GM19395 (cell line): ENCODE data around the gene PRM2.

ENCODE experiments used
- ATAC-seq: cut with Tn5 transposase; IDR thresholded peaks from one replicate; pipeline ENCODE4 v1.9.1; 2021; ENCODE audit warnings: mild to moderate bottlenecking, moderate library complexity; ENCODE audit not compliant: unreplicated experiment

The PRM2 gene

DNA sequence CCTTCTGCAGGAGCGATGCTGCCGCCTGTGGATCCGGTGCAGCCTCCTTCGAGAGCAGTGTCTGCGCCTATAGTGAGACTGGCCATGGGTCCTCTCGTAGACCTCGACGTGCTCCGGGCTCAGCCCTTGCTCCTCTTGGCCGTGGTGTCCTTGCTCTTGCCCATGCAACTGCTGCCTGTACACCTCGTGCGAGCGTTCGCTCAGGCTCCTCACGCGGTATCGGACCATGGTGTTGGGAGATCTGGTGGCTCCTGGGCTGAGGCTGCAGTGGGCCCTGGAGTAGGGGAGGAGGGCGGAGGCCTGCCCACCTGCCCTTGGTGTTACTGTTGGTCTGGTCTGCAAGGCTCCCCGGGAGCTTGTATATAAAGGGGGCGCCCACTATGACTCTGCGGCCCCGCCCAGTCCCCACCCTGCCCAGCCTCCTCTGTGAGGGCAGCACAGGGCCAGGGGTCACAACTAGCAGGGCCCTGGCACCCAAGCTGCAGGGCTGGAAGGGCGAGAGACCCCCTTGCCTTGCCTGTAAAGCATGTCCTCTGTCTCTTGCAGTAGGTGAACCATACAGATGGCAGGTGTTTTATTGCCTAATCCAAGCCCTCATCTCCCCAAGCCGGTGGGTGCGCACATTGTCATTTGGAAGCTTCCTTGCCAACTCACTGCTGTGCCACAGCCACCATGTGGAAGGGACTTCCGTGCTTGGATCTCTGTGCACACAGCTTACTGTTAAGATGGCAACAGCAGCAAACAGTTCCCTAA lies at the start of gene PRM2:
TSS of gene PRM2 (minus strand) at position 338 of the 753 bp plus-strand sequence. CDS start at position 228, 110 bp downstream.
- ATAC-seq, result no peak

- no peak for ATAC-seq
Measured at GRCh38 chr16:11325404-11326083, 49.3 kb upstream of the PRM2 start.

GRCh38 chr16:11323551-11324336 lies 47.5 kb upstream of the PRM2 start:
- no peak for ATAC-seq

DNA sequence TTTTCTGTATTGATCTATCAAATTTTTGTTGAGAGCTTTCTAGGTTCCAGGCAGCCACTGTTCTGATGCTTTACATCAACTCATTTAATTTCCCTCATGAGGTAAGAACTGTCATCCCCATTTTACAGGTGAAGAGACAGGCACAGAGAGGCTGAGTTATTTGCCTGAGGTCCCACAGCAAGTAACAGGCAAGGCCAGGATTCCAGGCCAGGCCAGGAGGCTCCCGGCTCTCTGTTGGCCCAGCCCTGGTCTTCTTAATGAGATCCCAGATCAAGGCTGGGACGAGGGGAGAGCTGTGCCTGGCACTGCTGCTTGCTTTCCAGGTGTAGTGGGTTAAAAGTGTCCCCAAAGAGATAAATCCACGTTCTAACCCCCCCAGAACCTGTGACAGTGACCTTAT lies 46.5 kb upstream of the PRM2 start:
- no peak for ATAC-seq

- no peak for ATAC-seq
Measured at GRCh38 chr16:11321662-11322061, 45.4 kb upstream of the PRM2 start.

- no peak for ATAC-seq
Measured at GRCh38 chr16:11320170-11320569, 43.9 kb upstream of the PRM2 start.

GRCh38 chr16:11319529-11320146 lies 43.4 kb upstream of the PRM2 start:
- no peak for ATAC-seq

DNA sequence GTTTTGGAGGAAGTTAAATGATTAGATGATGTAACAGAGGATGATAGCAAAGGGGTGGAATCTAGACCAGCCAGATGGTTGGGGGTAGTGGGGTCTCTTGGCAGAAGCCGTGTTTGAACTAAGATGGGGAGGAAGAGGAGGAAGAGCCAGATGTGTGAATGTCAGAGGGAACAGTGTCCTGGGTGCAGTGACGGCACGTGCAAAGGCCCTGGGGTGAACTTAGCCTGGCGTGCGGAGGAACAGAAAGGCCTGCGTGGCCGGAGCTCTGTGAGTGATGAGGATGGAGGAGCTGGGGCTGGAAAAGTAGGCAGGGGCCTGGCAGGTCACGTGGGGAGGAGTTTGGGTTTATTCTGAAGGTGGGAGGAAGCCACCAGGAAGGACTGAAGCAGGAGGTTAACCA lies 42.5 kb upstream of the PRM2 start:
- ATAC-seq, result no peak

DNA sequence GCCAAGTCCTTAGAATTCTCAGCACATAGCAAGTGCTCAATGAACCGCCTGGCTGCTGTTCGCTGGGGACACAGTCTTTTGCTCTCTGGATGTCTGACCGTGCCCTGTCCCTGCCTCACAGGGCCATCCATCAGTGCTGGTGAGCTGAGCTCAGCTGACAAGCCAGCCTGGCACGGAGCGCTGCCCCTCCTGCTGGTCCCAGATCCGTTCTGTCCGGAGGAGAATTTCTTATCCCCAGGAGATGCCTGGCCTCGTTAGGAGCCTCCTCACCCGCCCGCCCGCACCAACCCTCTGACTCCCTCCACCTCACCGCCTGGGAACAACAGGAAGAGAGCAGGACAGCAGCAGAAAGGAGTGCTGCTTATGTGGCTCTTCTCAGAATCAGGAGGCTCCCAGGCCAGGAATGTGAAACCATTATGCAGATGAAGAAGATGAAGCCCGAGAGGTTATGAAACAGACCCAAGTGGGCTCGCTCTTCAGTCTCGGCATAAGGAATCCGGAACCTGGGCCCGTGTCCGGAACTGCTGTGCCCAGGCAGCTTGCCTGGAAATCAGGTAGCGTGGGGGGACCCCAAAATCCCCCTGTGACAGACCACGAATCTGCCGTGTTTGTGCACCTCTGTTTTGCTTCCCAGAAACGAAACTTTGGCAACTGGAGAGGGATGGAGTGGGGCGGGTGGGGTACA lies 40.2 kb upstream of the PRM2 start:
- no peak for ATAC-seq

DNA sequence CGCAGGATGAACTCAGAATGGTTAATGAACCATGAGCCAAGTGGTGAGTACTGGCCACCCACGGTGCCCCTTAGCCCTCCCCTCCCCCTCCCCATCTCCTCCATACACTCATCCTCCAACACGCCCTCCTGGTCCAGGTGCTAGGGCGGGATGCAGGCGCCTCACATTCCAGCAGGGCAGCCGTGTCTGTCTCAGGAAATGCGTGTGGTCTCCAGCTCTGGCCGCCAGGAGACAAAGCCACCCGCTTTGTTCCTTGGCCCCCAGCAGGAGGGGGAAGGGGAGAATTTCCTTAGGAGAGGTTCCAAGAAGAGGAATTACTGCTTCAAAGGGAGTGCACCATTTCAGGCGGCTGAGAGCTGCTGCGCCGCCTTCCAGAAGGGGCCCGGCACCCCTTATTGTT lies 39.2 kb upstream of the PRM2 start:
- ATAC-seq, result no peak

DNA sequence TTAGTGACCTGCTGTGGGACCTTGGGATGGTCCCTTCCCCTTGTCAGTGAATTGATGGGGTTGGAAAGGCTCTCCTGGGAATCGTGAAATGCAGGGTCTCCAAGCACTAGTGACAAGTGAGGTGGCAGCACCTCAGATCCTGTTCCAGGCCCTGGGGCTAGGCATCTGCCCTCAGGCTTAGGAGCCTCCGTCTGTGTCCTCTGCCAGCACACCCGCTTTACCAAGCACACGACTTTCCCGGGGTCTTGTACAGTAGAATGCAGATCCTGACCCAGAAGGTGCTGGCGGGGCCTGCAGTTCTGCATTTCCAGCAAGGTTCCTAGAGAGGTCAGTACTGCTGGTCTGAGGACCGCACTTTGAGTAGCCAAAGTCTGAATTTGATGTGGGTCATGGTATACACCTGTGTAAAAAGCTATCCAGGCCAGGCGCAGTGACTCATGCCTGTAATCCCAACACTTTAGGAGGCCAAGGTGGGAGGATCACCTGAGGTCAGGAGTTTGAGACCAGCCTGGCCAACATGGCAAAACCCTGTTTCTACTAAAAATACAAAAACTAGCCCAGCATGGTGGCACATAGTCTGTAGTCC lies 38.1 kb upstream of the PRM2 start:
- ATAC-seq, result no peak

DNA sequence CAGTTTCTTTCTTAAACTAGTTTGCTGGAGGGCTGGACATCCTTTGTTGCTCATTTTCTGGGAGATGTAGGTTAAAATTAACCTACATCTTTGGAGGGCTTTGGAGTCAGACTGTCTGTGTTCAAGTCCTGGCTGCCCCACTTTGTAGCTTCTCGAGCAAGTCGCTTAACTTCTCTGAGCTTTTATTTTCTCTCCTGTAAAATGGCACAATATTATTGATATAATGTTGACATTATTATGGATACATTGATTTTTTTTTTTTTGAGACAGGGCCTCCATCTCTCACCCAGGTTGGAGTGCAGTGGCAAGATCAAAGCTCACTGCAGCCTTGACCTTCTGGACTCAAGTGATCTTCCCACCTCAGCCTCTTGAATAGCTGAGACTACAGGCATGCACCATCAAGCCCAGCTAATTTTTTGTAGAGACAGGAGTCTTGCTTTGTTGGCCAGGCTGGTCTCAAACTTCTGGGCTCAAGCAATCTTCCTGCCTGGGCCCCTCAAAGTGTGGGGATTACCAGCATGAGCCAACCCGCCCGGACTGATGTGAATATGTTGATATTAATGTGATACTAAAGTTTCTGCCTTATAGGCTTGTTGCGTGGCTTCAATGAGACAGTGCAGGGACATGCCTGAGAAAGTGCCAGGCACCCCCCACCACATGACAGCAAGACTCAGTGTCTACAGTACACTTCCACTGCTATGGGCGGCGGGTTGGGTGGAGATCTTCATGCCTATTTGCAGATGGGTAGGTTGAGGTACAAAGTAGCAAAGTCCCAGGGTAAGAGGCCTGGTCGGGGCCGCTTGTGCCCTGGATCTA lies 37.4 kb upstream of the PRM2 start:
- ATAC-seq, result no peak

DNA sequence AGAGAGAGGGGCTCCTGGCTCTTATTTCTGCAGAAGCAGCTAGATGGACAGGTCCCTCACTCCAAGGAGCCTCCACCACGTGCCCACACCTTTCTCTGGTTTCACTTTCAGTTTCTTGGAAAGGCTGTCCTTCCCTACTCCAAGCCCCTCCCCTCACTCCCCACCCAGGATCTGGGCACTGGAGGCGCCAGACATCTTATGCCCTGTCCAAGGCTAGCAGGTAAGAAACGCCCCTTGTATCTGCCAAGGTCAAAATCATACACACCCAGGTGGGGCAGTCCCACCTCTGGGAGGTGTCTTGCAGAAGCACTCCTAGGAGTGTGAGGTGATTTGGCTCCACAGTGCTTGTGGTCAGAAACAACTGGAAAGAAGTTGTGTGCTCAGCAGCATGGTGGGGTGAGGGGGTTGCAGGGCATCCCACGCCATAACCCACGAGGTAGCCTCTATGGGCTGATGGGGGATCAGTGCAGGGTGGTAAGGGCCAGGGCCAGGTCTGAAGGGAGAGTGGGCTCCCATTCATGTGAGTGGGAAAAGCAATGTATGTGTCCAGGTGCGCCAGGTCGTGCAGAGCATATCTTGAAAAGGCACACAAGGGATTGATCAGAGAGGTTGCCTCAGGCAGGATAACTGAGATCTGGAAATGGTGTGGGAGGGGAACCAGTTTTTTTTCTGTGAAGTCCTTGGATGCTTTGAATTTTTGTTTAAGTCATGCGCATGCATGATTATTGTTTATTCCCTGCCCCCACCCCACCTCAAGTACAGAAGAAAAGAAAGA lies 36.6 kb upstream of the PRM2 start:
- no peak for ATAC-seq

DNA sequence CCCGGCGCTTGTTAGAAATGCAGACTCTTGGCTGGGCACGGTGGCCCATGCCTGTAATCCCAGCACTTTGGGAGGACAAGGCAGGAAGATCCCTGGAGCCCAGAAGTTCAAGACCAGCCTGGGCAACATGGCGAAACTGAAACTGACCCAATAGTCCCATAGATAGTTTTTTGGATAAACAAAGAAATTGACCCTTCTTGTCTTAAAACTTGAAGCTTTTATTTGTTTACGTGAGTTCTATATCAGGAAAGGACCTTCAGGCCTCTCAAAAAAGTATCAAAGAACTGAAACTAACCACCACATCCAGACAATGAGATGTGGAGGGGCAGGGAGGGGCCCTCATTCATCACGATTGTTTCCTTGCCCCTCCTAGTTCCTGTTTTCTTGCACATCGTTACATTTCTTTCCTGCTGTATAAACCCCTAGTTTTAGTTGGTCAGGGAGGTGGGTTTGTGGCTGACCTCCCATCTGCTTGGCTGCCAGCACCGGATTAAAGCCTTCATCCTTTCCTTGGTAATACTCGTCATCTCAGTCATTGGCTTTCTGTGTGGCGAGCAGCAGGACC lies 34.8 kb upstream of the PRM2 start:
- no peak for ATAC-seq

DNA sequence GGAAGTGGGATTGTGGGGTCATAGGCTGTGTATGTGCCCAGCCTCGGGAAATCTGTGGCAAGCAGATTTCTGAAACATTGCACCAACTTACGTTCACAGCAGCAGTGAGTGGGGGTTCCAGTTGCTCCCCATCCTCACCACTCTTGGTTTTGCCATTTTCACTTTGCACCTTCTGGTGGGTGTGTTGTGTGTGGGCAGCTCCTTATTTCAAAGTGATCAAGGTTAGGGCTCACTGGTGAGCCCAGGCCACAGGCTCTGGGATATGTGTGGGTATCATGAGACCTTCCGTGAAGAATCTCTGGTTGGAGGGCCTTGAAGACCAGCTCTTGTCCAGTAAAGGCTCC lies 34.3 kb upstream of the PRM2 start:
- no peak for ATAC-seq

DNA sequence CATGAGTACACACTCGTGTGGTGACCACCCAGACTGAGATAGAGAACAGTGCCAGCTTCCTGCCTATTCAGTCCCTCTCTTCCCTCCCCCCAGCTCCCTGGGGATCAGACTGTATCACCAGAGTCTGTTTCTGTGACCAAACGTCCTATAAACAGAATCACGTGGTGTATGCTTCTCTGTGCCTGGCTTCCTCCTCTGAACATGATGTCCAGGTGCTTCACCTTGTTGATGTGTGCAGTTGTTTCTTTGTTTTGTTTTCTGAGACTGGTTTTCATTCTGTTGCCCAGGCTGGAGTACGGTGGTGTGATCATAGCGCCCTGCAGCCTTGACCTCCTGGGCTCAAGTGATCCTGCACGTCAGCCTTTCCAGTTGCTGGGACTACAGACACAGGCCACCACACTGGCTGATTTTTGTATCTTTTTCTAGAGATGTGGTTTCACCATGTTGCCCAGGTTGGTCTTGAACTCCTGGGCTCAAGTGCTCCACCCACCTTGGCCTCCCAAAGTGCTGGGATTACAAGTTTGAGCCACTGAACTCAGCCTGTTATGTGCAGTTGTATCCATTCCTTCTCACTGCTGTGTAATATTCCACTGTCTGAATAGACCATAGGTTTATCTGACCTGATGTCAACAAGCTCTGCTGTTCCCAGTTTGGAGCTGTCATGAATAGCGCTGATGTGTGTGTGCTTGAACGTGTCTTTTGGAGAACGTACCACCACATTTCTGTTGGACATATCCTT lies 33.8 kb upstream of the PRM2 start:
- ATAC-seq, result peak; percentile 40

DNA sequence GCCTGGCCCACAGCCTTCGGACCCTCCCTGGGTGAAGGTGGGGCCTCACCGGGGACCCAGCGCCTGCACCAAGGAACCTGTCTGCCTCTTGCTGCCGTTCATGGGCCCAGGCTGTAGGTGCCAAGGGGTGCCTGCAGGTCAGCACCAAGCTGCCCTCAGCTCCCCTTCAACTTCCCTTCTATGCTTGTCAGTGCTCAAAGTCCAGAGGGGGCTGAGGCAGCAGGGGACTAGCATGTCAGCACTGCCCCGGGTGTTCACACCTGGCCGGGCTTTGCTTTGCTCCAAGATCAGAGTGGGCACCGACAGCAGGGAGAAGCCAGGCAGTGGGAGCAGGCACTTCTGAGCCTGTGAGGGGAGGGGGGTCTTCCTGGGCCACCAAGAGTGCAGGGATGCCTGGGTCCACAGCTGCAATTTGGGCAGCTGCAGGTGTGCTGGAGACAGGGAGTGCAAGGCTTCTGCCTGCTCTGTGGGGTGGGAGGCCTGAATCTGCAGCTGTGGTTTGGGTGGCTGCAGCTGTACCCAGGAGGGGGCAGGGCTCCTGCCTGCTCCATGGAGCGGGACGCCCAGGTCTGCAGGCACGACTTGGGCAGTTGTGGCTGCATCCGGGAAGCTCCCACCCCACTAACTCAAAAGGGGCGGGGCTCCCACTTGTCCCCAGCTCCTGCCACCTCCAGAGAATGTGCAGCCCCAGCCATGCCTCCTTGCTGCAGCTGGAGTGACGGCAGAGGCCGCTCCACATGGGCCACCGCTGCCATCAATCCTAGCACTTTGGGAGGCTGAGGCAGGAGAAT lies 32.4 kb upstream of the PRM2 start:
- no peak for ATAC-seq
